GM21825 (cell line): ENCODE data around the gene DBNL.
A peak's percentile ranks its signal among the peaks of the same experiment; 100 is the strongest.

Experiments used
- ATAC-seq: cut with Tn5 transposase; IDR thresholded peaks from one replicate; pipeline ENCODE4 v1.9.1; 2021; ENCODE audit warnings: mild to moderate bottlenecking, moderate library complexity; ENCODE audit not compliant: unreplicated experiment

DBNL gene

DNA sequence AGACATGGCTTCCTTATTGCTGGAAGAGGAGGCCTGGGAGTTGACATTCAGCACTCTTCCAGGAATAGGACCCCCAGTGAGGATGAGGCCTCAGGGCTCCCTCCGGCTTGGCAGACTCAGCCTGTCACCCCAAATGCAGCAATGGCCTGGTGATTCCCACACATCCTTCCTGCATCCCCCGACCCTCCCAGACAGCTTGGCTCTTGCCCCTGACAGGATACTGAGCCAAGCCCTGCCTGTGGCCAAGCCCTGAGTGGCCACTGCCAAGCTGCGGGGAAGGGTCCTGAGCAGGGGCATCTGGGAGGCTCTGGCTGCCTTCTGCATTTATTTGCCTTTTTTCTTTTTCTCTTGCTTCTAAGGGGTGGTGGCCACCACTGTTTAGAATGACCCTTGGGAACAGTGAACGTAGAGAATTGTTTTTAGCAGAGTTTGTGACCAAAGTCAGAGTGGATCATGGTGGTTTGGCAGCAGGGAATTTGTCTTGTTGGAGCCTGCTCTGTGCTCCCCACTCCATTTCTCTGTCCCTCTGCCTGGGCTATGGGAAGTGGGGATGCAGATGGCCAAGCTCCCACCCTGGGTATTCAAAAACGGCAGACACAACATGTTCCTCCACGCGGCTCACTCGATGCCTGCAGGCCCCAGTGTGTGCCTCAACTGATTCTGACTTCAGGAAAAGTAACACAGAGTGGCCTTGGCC, 16.6 kb downstream of the DBNL start:
- ATAC-seq: no peak

DNA sequence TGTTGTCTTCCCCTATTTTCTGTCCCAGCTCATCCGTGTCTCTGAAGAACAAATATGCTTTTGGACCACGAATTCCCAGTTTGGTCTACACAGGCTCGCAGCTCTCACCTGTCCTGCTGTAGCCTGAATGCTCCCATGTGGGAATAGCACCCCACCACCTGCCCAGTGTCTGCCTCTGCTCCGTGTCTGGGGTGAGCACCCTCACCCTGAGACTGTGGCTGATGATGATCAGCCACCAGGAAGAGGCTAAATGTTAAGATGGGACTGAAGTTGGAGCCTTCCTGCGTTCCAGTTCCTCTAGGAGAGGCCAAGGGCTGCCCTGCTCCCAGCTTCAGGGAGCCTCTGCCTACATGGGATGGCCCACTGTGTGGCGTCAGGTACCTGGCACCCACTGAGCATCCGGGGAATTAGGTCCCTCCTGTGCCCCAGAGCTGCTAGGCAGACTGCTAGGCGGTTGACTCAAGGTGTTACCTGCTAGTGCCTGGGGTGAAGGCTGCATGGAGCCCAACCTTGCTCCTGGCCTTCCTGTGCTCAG, 17.2 kb downstream of the DBNL start:
- ATAC-seq: no peak

DNA sequence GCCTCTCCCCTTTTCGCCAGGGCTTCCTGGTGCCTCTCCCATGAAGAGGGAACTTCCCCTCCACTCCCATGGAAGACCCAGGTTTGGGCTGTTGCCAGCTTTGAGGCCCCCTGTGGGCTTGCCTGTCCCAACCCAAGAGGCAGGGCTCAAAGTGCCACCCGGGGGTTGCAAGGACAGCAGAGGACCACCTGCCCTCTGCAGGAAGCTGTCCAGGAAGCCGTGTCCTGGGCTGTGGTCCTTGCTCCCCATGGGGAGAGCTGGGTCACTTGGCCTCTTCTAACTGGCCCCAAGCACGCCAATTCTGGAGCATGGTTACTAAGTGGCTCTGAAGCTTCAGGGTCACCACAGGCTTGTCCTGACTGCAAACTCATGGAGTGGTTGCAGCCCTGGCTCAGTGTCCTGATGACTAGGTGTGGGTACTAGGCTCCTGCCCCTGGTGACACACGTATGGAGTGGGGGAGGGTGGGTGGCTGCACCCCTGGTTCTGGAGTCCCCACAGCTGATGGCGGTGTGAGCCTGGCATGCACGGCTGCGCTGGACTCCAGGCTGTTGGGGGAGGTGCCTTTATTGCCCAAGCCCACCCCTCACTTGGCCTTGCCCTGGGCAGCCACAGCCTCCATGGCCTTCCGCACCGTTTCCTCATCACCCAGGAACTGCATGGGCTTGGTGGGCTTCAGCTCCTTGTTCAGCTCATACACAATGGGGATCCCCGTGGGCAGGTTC, 17.8 kb downstream of the DBNL start:
- ATAC-seq: no peak

DNA sequence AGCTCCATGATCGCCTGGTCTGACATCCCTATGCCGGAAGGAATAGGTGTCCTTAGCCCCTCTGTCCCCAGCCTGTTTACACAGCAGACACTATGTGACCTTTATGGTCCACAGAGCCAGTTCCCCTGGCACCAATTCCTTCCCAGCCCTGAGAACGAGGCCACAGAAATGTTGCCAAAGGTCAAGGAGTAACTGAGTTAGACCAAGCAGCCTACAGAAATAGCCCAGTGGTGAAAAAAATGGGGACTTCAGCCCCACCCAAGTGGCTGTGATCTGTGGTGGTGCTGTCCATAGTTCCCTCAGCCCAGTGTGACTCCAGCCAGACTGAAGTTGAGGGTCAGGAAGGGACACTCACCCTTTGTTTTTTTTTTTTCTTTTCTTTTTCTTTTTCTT, 18.4 kb downstream of the DBNL start:
- ATAC-seq: no peak

DNA sequence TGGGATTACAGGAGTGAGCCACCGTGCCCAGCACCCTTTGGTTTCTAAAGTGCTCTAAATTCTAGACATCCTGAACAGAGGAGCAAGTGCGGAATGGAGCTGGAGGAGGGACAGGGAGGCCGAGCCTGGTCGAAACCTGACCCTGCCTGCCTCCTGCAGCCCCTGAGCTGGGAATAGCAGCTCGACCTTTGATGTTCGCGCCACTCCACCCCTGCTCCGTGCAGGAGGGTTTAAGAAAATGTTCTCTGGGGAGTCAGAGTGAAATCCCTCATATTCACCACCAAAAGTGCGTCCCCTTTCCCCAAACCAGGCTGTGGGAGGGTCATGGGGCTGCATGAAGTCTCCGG, 19.0 kb downstream of the DBNL start:
- no peak for ATAC-seq

DNA sequence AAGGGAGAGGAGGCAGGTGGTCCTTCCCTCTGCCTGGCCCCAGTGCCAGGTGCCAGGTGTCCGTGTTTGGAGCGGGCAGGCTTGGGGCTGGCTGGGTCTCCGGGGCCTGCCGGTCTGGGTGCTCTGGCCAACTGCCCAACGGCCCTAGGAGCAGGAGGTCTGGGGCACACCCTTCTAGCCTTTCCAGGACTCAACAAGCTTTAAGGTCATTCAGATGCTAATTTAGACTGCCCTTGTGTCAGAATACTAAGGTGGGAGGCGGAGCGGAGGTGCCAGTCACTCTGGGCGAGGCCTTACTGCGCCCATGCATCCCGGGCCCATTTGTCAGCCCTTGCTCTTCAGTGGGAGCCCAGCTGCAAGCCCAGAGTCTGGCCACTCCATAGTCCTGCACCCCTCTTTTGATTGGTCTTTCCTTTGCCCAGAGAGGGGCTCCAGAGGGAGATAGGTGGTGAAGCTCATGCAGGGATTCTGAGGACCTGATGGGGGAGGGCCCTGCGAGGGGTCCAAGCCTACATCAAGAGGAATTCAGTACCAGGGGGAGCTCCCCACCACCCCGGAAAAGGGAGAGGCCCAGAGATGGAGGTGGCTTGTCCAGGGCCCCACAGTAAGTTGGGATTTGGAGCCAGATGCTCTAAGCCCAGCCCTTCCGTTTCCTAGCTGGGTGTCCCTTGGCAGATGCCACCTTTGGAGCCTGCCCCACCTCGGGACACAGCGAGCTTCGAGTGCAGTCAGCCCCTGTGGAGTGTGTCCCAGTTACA, 19.6 kb downstream of the DBNL start:
- ATAC-seq: no peak

DNA sequence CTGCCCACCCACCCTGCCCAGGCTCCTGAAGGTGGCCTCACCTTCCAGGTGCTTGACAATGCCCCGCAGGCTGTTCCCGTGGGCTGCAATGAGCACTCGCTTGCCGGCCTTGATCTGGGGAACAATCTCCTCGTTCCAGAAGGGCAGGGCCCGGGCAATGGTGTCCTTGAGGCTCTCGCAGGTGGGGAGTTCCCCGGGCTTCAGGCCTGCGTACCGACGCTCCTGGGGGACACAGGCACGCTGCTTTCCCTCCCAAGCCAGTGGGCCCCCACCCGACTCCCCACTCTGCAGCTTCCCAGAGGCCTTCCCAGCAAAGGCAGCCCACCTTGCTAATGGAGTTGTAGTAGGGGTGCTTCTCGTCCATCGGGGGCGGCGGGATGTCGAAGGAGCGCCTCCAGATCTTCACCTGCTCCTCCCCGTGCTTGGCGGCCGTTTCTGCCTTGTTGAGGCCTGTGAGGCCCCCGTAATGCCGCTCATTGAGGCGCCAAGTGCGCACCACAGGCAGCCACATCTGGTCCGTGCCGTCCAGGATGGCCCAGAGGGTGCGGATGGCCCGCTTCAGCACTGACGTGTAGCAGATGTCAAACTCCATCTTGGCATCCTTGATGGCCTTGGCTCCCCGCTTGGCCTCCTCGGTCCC, 20.4 kb downstream of the DBNL start:
- ATAC-seq: no peak

DNA sequence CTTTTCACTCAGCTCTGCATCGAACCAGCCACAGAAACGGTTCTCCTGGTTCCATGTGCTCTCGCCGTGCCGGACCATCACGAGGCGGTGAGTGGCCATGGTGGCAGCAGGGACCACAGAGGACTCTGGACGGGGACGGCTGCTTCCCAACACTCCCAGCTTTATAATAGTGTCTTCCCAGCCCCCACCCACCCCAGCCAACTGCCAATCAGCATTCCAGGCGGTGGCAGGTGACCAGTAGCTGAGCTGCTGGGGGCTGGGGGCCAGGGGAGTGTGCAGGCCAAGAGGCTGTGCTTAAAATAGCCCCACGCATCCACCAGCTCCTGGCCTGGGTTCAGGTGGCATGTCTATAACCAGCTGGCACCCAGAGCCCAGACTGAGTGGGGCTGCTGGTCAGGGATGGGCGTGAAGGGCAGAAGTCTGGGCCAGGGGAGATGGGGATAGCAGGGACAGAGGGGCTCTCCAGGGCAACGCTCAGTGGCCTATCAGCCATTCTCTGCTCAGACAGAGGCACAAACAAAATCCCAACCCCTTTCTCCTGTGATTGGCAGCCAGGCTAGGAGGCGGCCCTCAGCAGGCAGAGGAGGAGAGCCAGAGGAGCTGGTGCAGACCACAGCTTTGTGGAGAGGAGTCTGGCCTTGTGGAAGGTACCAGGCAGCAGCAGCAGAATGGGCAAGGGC, 21.1 kb downstream of the DBNL start, which contains the start of gene PGAM2:
PGAM2 (minus strand) TSS at position 137 of the 680 bp plus-strand sequence; CDS start at position 99, 38 bp downstream.
- ATAC-seq: no peak

DNA sequence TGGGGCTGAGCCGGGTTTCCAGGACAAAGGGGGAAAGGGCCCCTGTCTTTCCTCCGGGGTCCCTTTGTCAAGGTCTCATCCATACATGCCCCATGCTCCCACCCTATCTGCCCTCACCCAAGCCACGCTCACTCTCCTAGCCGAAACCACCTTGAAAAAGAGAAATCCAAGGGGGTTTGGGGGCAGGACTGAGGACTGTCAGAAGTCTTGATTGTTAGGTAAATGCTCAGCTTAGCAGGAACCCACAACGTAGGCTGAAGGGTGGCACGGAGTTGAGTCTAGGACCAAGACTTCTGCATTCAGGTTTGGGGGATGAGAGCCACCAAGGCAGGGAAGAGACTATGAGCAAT, 21.6 kb downstream of the DBNL start:
- no peak for ATAC-seq

DNA sequence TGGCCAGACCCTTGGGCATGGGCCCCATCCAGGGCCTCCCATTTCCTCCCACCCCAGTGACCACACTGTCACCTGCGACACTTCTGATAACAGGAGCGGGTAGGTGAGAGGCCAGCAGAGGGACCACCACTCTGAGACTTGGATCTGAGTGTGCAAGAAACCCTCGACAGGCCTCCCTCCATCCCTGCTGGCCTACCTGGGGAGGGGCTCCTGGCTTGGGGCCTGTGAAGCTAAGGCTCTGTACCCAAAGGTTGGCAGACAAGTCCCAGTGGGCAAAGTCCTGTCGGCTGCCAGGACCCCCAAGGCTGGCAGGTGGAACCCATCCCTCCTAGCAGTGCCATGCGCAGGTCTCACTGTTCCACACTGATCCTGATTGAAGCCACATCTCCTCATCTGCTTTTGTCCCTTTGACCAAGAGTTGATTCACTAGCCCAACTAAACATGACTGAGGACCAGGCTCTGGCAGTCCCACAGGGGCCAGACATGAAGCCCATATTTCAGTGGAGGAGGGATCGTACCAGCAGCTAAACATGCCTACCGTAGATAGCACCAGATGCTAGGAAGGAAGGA, 22.1 kb downstream of the DBNL start:
- ATAC-seq: no peak

DNA sequence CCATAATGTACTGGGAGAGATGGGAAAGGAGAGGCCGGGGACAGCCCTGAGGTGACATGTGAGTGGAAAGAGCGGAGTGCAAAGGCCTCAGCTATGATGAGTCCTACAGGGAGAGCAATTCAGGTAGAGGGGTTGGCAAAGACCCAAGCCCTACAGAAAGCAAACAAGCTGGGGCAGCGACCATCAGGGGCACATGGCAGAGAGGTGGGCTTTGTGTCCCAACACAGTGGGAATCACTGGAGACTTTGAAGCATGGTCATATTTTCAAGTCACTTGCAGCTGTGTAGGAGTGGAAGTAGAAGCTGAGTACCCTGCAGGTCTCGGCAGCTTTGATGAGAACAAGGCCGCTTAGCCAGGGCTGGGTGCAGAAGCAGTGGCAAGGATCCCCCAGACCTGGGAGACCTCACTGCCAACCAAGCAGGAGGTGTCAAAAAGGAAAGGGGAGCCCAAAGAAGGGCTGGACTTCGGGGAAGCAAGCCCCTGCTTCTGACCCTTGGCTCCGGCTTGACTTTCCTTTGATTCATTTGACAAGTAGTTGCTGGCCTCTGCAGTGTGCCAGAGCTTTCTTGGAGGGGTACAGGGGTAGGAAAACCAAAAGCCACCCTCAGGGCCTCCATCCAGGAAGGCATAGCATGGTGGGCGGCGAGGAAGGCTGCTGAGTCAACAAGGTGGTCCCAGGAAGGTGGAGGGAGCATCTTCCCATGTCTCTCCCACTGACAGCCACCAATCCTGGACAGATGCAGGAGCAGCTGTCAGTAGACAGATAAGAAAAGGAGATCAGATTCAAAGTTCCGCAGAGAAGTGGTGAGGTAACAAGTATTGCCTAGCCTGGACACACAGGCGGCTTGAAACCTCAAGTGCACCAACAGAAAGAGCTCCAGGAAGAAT, 22.8 kb downstream of the DBNL start:
- ATAC-seq: no peak

DNA sequence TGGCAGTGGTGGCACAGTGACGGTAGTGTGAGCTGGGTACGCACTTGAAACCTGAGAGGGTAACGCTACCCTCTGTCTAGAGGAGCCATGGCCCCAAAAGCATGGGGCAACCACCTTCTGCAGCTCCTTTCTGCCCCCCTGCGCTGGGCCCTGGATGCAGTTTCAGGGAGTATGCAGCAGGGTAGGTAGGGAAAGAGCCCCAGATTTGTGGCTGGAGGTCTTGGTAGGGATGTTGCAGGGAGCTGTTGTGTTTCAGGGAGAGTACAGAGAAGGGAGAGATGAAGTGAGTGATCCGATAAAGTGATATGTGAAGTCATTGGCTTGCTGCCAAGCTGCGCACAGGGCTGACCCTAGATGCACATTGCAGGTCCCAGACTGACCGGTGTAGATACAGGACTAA, 23.6 kb downstream of the DBNL start:
- no peak for ATAC-seq

DNA sequence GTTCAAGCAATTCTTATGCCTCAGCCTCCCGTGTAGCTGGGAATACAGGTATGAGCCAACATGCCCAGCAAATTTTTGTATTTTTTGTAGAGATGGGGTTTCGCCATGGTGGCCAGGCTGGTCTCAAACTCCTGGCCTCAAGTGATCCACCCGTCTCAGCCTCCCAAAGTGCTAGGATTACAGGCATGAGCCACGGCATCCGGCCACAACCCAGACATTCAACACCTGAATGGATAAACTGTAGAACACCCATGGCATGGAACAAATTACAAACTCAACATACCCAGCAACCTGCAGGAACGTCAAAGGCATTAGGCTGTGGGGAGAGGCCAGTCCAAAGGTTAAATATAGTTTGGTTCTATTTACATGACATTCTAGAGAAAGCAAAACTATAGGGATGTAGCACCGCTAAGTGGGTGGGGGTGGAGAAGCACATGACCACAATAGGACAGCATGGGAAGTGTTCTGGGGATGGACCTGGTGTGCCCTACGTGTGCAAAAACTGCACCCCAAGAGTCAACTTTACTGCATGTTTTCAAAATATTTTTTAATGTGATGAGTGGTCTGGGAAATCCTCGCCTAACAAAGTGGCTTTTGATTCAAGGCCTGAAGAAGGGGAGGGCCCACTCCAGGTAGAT, 27.3 kb downstream of the DBNL start:
- no peak for ATAC-seq

DNA sequence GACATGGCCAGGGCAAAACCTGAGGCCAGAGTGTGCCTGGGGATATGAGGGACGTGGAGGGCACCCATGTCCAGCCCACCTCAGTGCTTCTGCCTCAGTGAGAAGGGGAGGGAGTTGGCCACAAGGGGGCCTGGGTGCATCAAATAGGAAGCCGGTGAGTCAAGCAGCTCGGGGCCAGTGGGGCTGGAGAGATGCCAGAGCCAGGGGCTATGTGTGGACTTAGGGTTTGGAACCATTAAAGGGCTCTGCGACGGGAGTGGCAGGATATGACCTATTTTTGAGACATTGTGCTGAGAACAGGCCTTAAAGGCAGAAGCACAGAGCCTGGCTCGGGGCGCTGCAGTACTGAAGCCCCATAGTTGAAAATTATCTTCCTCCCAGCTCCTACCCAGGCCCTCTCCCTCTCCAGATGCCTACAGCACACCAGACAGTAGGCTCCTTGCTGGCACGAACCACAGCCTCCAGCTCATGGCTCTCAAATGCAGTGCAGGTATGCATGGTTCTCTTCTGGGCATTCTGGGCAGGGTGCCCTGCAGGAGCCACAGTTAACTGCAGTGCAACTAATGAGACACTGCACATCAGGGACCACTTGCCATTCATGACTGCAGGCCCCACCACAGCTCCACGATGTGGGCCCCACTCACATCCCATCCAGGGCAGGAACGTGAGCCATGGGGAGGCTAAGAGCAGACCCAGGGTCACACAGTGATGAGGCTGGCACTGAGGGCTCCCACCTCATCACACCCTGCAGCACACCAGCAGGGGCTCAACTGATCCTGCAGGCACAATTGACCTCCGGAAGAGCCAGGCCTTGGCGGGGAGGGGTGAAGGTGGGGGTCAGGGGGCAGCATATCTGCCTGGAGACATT, 28.1 kb downstream of the DBNL start:
- no peak for ATAC-seq

DNA sequence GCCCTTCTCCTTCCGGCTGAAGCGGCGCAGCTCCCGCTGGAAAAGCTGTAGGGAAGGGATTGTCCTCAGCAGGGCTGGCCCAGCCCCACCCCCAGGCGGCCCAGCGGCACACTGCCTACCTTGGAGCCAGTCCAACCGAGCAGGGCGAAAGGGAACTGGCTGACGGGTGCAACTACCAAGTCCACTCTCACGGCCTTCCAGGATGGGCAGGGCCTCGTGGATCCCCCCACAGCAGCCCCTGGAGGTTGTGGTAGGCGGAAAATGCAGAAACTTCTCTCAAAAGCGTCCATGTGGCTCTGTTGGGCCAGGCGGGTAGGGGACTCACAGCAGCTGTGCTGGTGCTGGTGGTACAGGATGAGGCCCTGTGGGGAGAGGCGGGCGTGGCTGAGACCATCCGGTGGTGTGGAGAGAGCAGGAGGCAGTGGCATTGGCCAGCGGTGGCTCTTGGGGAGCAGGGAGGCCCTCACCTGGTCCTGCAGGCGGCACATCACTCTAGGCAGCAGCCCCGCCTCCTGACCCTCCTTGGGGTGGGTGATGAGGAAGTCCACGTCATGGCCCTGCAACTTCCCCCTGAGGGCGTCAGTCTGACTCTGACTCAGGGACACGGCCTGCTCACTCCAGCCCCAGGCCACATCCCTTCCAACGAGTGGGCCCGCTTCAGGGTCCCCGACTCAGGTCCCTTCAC, 29.3 kb downstream of the DBNL start:
- ATAC-seq: peak; percentile 63

DNA sequence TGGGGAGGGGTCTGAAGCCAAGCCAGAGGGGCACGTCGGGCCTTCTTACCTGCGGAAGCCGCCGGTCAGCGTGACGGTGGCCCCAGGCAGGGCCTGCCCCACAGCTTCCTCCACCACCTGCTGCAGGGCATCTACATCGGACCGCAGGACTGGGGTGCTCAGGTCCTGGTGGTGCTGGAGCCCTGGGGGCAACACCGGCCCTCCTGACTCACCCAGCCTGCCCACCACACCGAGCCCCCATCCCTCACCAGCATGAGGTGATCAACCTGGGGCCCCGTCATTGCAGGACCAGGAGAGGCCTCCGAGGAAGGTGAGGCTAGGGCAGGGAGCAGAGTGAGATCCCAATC, 29.8 kb downstream of the DBNL start:
- no peak for ATAC-seq

DNA sequence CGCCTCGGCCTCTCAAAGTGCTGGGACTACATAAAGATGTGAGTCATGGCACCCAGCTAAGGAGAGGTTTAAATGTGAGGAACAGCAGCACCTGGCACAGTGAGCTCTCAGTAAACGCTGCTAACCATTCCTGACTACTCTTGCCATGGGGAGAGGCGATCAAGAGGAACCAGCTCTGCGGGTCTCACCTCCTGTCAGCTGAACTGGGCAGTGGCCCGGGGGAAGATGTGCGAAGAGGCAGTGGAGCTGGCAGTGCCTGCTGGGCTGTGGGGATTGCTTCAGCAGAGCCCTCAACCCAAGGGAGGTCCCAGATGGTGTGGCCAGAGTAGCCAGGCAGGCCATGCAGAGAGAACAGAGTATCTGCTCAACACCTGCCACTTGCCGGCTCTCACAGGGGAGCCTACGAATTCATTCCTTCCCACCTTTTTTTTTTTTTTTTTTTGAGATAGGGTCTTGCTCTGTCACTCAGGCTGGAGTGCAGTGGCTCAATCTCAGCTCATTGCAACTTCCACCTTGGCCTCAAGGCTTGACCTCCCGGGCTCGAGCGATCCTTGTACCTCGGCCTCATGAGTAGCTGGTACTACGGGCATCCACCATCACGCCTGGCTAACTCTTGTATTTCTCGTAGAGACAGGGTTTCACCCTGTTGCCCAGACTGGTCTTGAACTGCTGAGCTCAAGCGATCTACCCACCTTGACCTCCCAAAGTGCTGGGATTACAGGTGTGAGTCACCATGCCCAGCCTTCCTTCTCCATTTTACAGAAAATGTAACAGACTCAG, 31.0 kb downstream of the DBNL start:
- ATAC-seq: no peak
